Adrenal gland (tissue), 12 donors: ENCODE results near the gene PIMREG. TPM values are rescaled to one million over a fixed set of nuclear protein-coding genes. Genes with fewer than 3 reads are reported as not detected.

Experiments used
- DNase-seq, 7 donors: peaks; one replicate each; pipeline ENCODE4 v3.0.0-alpha.2; 2019 to 2020
- H3K27ac ChIP-seq, 5 donors: fragments of 200-600 bp; sonication (generic) in 4 of 5; 1 replicate in 3 of 5; 2 replicates in 2 of 5; pipeline versions ENCODE4 v1.5.1 to v1.8.0; 2016 to 2020; ENCODE audit warnings: mild to moderate bottlenecking in 1 of 5
- H3K27me3 ChIP-seq: fragments of 200-600 bp; 2 replicates; pipeline ENCODE4 v1.8.0; 2021
- H3K36me3 ChIP-seq, 2 donors: fragments of 200-600 bp; replicated peaks in 1 of 2; 1 replicate in 1 of 2; 2 replicates in 1 of 2; pipeline versions ENCODE4 v1.5.1 to v1.8.0; 2018 to 2022
- H3K4me1 ChIP-seq, 2 donors: fragments of 200-600 bp; replicated peaks in 1 of 2; 1 replicate in 1 of 2; 2 replicates in 1 of 2; pipeline versions ENCODE4 v1.5.1 to v1.8.0; 2018 to 2021
- H3K4me3 ChIP-seq, 4 donors: fragments of 200-600 bp; sonication (generic) in 3 of 4; one replicate each; pipeline ENCODE4 v1.5.1; 2016 to 2018
- H3K9me3 ChIP-seq, 3 donors: fragments of 200-600 bp; sonication (generic) in 1 of 3; replicated peaks in 1 of 3; 1 replicate in 2 of 3; 2 replicates in 1 of 3; pipeline versions ENCODE4 v1.5.1 to v1.8.0; 2016 to 2021
- CTCF ChIP-seq, 6 experiments: fragments of 450-650 bp in 4 of 6; fragments of 200-600 bp in 2 of 6; sonication (generic) in 1 of 6; IDR thresholded peaks; 1 replicate in 5 of 6; 2 replicates in 1 of 6; pipeline versions ENCODE4 v1.5.1 to v1.8.0; 2016 to 2021; ENCODE audit warnings: antibody characterized with exemption in 6 of 6, mild to moderate bottlenecking in 2 of 6, moderate library complexity in 1 of 6
- POLR2A ChIP-seq, 2 donors: fragments of 450-650 bp; IDR thresholded peaks; one replicate each; pipeline ENCODE4 v1.6.1; 2017; ENCODE audit warnings: antibody characterized with exemption in 2 of 2, mild to moderate bottlenecking in 2 of 2, moderate library complexity in 1 of 2
- WGBS, 4 donors: extraction: QIAGEN DNeasy Blood & Tissue Kit in 2 of 4; methylation state at CpG; one replicate each; pipeline versions ENCODE4 v1.1.5 to v1.1.7; 2013 to 2017; 5-methylcytosine and 5-hydroxymethylcytosine counted together
- intact Hi-C, 2 donors: fragments of 100-400 bp; cut with DNase I; formaldehyde crosslinking; loops; one replicate each; pipeline versions ENCODE4 v1.14.1 to v1.15.0; 2022 to 2023
- polyA plus RNA-seq, 3 donors: library from polyadenylated mRNA; stranded (reverse); fragments of 200-250 nt in 2 of 3; fragments of 350-450 nt in 1 of 3; fragmentation: Illumina TruSeq in 1 of 3; extraction: RNeasy Lipid Tissue Mini Kit (QIAGEN cat#74804) in 1 of 3; gene quantifications; one replicate each; pipeline ENCODE4 v1.2.3, GENCODE V29; 2013 to 2014
- total RNA-seq, 9 donors: library from RNA; depleted of rRNA in 4 of 9; stranded (reverse); fragments of >200 nt in 4 of 9; fragments of 120-200 nt in 1 of 9; fragmentation: NEBNext Ultra II Directional in 1 of 9; extraction: Animal tissue kit (Norgen Biotek cat#: 25700) in 1 of 9; gene quantifications; one replicate each; pipeline versions ENCODE4 v1.1.0 to v1.2.4, GENCODE V29; 2013 to 2023
- donor health status: healthy with polysubstance abuse.
- donor health status: Bipolar disorder and iron deficiency.
- donor health status: DM: yes; HTN: yes; CAD: no.
- donor health status: DM: no; HTN: no; CAD: no.
- donor health status: DM: no; HTN: no; CAD: no.
- donor health status: DM: yes; HTN: yes; CAD: no.

The PIMREG gene
- total and polyA plus RNA-seq, 12 donors: 0.72 to 8.4 (median 2.5) TPM

- Histone ChIP-seq H3K4me3 (no peak overlapping the region), H3K36me3 (no peaks in the 10 kb centered on the region), H3K27me3 (no peaks in the 10 kb centered on the region), H3K4me1 (peaks cover 18 to 24% of the 10 kb centered on the region in 2 donors), H3K9me3 (no peaks in the 10 kb centered on the region), H3K27ac (peak overlapping the region; percentile 74 to 93 (median 87))
- WGBS, 4 donors: 82 to 88% (median 85%) methylated on average over 10 of the region's 10 CpGs
- peak in 3 of 7 donors; percentile 50 to 70 (median 51) for DNase-seq
- TF ChIP-seq CTCF (IDR thresholded peaks at IDR 0.05): no peak
- TF ChIP-seq POLR2A (IDR thresholded peaks at IDR 0.05): no peak
- intact Hi-C loops: no loop called here
These were observed 13.6 kb downstream of the PIMREG start for GRCh38 chr17:6457688-6458459.

GRCh38 chr17:6458460-6458950, 14.2 kb downstream of the PIMREG start:
- Histone ChIP-seq H3K4me3 (no peak overlapping the region), H3K4me1 (peaks cover 18 to 24% of the 10 kb centered on the region in 2 donors), H3K27ac (peak overlapping the region in 4 of 5 donors; percentile 1 to 93 (median 56)), H3K36me3 (no peaks in the 10 kb centered on the region), H3K9me3 (no peaks in the 10 kb centered on the region), H3K27me3 (no peaks in the 10 kb centered on the region)
- DNase-seq: no peak
- 89 to 92% (median 90%) methylated on average over 14 of the region's 14 CpGs for WGBS, 4 donors
- TF ChIP-seq CTCF (IDR thresholded peaks at IDR 0.05): no peak
- TF ChIP-seq POLR2A (IDR thresholded peaks at IDR 0.05): no peak
- intact Hi-C loops: no loop called here

GRCh38 chr17:6460531-6461161, 16.4 kb downstream of the PIMREG start:
- WGBS, 4 donors: 73 to 91% (median 80%) methylated on average over 9 of the region's 9 CpGs
- TF ChIP-seq POLR2A (IDR thresholded peaks at IDR 0.05) (no peak), CTCF (IDR thresholded peaks at IDR 0.05) (no peak)
- Histone ChIP-seq H3K4me1 (peaks cover 18 to 24% of the 10 kb centered on the region in 2 donors), H3K27ac (no peak overlapping the region), H3K9me3 (no peaks in the 10 kb centered on the region), H3K27me3 (no peaks in the 10 kb centered on the region), H3K4me3 (no peak overlapping the region), H3K36me3 (no peaks in the 10 kb centered on the region)
- intact Hi-C loops: no loop called here
- no peak for DNase-seq

- no peaks in the 10 kb centered on the region for H3K36me3 ChIP-seq
- no peak overlapping the region for H3K4me3 ChIP-seq
- intact Hi-C loops: no loop called here
- peaks cover 15 to 19% of the 10 kb centered on the region in 2 donors for H3K4me1 ChIP-seq
- WGBS, 4 donors: 92 to 97% (median 93%) methylated on average over 8 to 14 of the region's 14 CpGs
- no peak for DNase-seq
- H3K27me3 ChIP-seq: no peaks in the 10 kb centered on the region
- H3K27ac ChIP-seq: no peak overlapping the region
- TF ChIP-seq POLR2A (IDR thresholded peaks at IDR 0.05): no peak
- TF ChIP-seq CTCF (IDR thresholded peaks at IDR 0.05): no peak
- H3K9me3 ChIP-seq: no peaks in the 10 kb centered on the region
These were observed 17.0 kb downstream of the PIMREG start for GRCh38 chr17:6461246-6461645.
